CD4-positive, alpha-beta T cell (primary cell): ENCODE results near the gene NEK1. TPM values are rescaled to one million over a fixed set of nuclear protein-coding genes. Genes with fewer than 3 reads are reported as not detected.

Source experiments
- ATAC-seq: fragments of 200-7000 bp; cut with Tn5 transposase; one replicate; pipeline ENCODE4 v1.10.0; 2022; ENCODE audit warnings: mild to moderate bottlenecking; ENCODE audit not compliant: poor library complexity
- CTCF ChIA-PET: fragments of 350-600 bp; sonication (Branson Sonifier 250); formaldehyde crosslinking; loops from one replicate; lab custom pipeline; 2021; ENCODE audit warnings: antibody characterized with exemption, inconsistent platforms; lab: Charles Lee
- POLR2A ChIA-PET: fragments of 350-600 bp; sonication (Branson Sonifier 250); formaldehyde crosslinking; loops from one replicate; lab custom pipeline; 2021; ENCODE audit warnings: antibody characterized with exemption, inconsistent platforms; lab: Charles Lee
- DNase-seq, 14 experiments: peaks; one replicate each; pipeline ENCODE4 v3.0.0-alpha.2; 2013 to 2020; ENCODE audit warnings: mixed read lengths in 2 of 14
- H3K27ac ChIP-seq, 2 donors: one replicate each; pipeline versions ENCODE4 v1.5.1 to v1.7.0; 2013; ENCODE audit warnings: low read length in 2 of 2, low read depth in 1 of 2, mild to moderate bottlenecking in 1 of 2
- H3K27me3 ChIP-seq, 2 experiments: 1 replicate in 1 of 2; 2 replicates in 1 of 2; pipeline versions ENCODE4 v1.6.1 to v1.7.0; 2013; ENCODE audit warnings: low read length in 2 of 2, control low read depth in 1 of 2, mild to moderate bottlenecking in 1 of 2, moderate library complexity in 1 of 2; ENCODE audit not compliant: insufficient read depth in 2 of 2, control insufficient read depth in 1 of 2
- H3K36me3 ChIP-seq: one replicate; pipeline ENCODE4 v1.6.1; 2013; ENCODE audit warnings: low read length, control low read depth; ENCODE audit not compliant: insufficient read depth
- H3K4me1 ChIP-seq: one replicate; pipeline ENCODE4 v1.6.1; 2013; ENCODE audit warnings: low read length, control low read depth; ENCODE audit not compliant: insufficient read depth
- H3K4me3 ChIP-seq: one replicate; pipeline ENCODE4 v1.5.1; 2013; ENCODE audit warnings: mild to moderate bottlenecking, low read length, moderate library complexity
- H3K9me3 ChIP-seq, 2 experiments: 1 replicate in 1 of 2; 2 replicates in 1 of 2; pipeline versions ENCODE4 v1.6.1 to v1.7.0; 2013; ENCODE audit warnings: low read length in 2 of 2, mild to moderate bottlenecking in 2 of 2, control low read depth in 1 of 2, moderate library complexity in 1 of 2; ENCODE audit not compliant: control insufficient read depth in 1 of 2, insufficient read depth in 1 of 2
- H3K27ac Mint-ChIP-seq: one replicate; pipeline ENCODE4 v1.8.0; 2020; ENCODE audit warnings: mixed read lengths
- H3K27me3 Mint-ChIP-seq: one replicate; pipeline ENCODE4 v1.8.0; 2021; ENCODE audit warnings: mixed read lengths
- H3K36me3 Mint-ChIP-seq: one replicate; pipeline ENCODE4 v1.8.0; 2021; ENCODE audit warnings: low read depth, mixed read lengths
- H3K4me1 Mint-ChIP-seq: one replicate; pipeline ENCODE4 v1.8.0; 2021; ENCODE audit warnings: low read depth, mixed read lengths
- H3K4me3 Mint-ChIP-seq: one replicate; pipeline ENCODE4 v1.8.0; 2020; ENCODE audit warnings: mild to moderate bottlenecking, mixed read lengths
- H3K9me3 Mint-ChIP-seq: one replicate; pipeline ENCODE4 v1.8.0; 2020; ENCODE audit warnings: mixed read lengths
- intact Hi-C, 2 experiments: fragments of 100-400 bp; cut with DNase I in 1 of 2; cut with micrococcal nuclease in 1 of 2; formaldehyde crosslinking; loops; one replicate each; pipeline versions ENCODE4 v1.15.1 to v1.9.0; 2023 to 2025; cut with DNase I, micrococcal nuclease
- total RNA-seq, 174 experiments: library from RNA in 2 of 174; stranded (reverse) in 2 of 174; gene quantifications; one replicate each; pipeline ENCODE4 v1.2.3 and lab custom pipeline; 2021 to 2026
- TF ChIP-seq, protein P1 (sequence below): fragments of 200-600 bp; IDR thresholded peaks from one replicate; pipeline ENCODE4 v1.8.0; 2022; ENCODE audit warnings: antibody characterized with exemption, mild to moderate bottlenecking

Gene NEK1
- total RNA-seq, 2 experiments from 2014 or later = 9.5 to 10.2 TPM

DNA sequence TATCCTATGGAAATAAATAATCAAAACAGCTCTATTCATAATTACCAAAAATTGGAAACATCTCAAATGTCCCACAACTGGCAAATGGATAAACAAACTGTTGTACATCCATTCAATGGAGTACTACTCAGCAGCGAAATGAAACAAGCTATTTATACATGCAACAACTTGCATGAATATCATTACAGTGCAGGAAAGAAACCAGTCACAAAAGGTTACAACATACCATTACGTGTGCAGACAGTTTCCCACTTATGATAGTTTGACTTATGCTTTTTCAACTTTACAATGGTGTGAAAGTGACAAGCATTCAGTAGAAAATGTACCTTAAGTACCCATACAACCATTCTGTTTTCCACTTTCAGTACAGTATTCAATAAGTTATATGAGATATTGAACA is 82.3 kb downstream of the NEK1 start:
- Histone ChIP-seq H3K9me3 (no peaks in the 10 kb centered on the region), H3K27ac (no peak overlapping the region), H3K4me1 (no peaks in the 10 kb centered on the region), H3K36me3 (peaks cover 21% of the 10 kb centered on the region), H3K27me3 (no peaks in the 10 kb centered on the region), H3K4me3 (no peak overlapping the region)
- Mint-ChIP-seq H3K9me3 (no peaks in the 10 kb centered on the region), H3K36me3 (peaks cover 89% of the 10 kb centered on the region), H3K4me3 (no peak overlapping the region), H3K27me3 (no peaks in the 10 kb centered on the region), H3K4me1 (no peaks in the 10 kb centered on the region), H3K27ac (no peak overlapping the region)
- POLR2A ChIA-PET = no interaction called here
- intact Hi-C loops = no loop called here
- TF ChIP-seq, protein P1, sequence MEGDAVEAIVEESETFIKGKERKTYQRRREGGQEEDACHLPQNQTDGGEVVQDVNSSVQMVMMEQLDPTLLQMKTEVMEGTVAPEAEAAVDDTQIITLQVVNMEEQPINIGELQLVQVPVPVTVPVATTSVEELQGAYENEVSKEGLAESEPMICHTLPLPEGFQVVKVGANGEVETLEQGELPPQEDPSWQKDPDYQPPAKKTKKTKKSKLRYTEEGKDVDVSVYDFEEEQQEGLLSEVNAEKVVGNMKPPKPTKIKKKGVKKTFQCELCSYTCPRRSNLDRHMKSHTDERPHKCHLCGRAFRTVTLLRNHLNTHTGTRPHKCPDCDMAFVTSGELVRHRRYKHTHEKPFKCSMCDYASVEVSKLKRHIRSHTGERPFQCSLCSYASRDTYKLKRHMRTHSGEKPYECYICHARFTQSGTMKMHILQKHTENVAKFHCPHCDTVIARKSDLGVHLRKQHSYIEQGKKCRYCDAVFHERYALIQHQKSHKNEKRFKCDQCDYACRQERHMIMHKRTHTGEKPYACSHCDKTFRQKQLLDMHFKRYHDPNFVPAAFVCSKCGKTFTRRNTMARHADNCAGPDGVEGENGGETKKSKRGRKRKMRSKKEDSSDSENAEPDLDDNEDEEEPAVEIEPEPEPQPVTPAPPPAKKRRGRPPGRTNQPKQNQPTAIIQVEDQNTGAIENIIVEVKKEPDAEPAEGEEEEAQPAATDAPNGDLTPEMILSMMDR = no peak
- CTCF ChIA-PET = no interaction called here
- DNase-seq (no peak), ATAC-seq (no peak)

DNA sequence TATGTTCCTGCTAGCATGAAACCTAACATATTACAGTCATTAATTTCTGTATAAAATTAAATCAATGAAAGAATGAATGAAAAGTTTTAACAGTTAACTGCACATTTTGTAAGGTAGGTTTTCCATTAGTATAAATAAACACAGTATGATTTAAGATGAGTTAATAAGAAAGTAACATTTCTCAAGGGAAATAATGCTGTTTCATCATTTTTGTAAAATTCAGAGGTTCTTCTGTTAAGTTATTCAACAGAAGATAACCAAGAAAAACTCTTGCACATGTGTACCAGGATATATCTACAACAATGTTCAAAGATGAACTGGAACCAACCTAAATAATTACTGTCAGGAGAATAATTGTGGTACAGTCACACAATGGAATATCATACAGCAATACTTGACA is 88.6 kb downstream of the NEK1 start:
- no peak overlapping the region for H3K27ac Mint-ChIP-seq
- no peaks in the 10 kb centered on the region for H3K4me1 Mint-ChIP-seq
- peaks cover 60% of the 10 kb centered on the region for H3K36me3 Mint-ChIP-seq
- H3K27ac ChIP-seq = no peak overlapping the region
- H3K9me3 Mint-ChIP-seq = no peaks in the 10 kb centered on the region
- ATAC-seq (no peak), DNase-seq (no peak)
- H3K4me3 Mint-ChIP-seq = no peak overlapping the region
- no peak overlapping the region for H3K4me3 ChIP-seq
- ChIA-PET CTCF (no interaction called here), POLR2A (no interaction called here)
- no peaks in the 10 kb centered on the region for H3K27me3 ChIP-seq
- no peaks in the 10 kb centered on the region for H3K9me3 ChIP-seq
- intact Hi-C loops = no loop called here
- H3K27me3 Mint-ChIP-seq = no peaks in the 10 kb centered on the region
- TF ChIP-seq, protein P1 = no peak
- H3K4me1 ChIP-seq = no peaks in the 10 kb centered on the region
- peaks cover 7% of the 10 kb centered on the region for H3K36me3 ChIP-seq

DNA sequence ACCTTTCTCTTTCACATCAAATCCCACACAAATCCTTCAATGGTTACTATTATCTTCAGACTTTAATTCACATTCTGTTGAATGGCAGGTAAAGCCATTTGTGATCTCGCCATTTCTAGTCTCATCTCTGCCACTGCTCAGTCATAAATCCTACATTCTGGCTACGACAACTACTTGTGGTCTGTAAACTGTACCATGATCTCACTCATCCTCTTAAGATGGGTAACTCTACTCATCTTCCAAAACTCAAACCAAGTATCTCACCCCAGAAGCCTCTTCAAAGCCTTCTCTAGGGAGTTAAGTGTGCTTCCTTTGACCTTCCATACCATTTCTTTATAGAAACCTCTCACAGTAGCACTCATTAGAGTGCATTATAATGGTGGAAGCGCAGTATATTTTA is 101.8 kb downstream of the NEK1 start:
- Histone ChIP-seq H3K27ac (no peak overlapping the region), H3K36me3 (peaks cover 2% of the 10 kb centered on the region), H3K27me3 (no peaks in the 10 kb centered on the region), H3K4me3 (no peak overlapping the region), H3K9me3 (no peaks in the 10 kb centered on the region), H3K4me1 (no peaks in the 10 kb centered on the region)
- Mint-ChIP-seq H3K36me3 (peaks cover 27% of the 10 kb centered on the region), H3K27ac (no peak overlapping the region), H3K4me1 (no peaks in the 10 kb centered on the region), H3K9me3 (no peaks in the 10 kb centered on the region), H3K27me3 (no peaks in the 10 kb centered on the region), H3K4me3 (no peak overlapping the region)
- TF ChIP-seq, protein P1 = no peak
- intact Hi-C loops = no loop called here
- CTCF ChIA-PET = interaction anchor here (0.6 kb wide), 1 partner anchor 1044 kb away, joined by 3 read pairs; no protein-coding TSS in a partner anchor
- ATAC-seq = no peak
- POLR2A ChIA-PET = no interaction called here
- no peak for DNase-seq
